ENCODE results near the gene ARID5B.

ARID5B gene

GRCh38 chr10:62081341-62082270 is 180.1 kb downstream of the ARID5B start:
- DNase-seq = no peak

GRCh38 chr10:62082271-62082656 is 180.8 kb downstream of the ARID5B start:
- DNase-seq = no peak

GRCh38 chr10:62082729-62083411 is 181.4 kb downstream of the ARID5B start:
- DNase-seq = no peak

GRCh38 chr10:62083412-62084267 is 182.1 kb downstream of the ARID5B start:
- no peak for DNase-seq

- DNase-seq = no peak
These were observed 183.0 kb downstream of the ARID5B start for GRCh38 chr10:62084451-62084850.

- no peak for DNase-seq
These were observed 183.9 kb downstream of the ARID5B start for GRCh38 chr10:62085404-62085803.

GRCh38 chr10:62085821-62086220 is 184.3 kb downstream of the ARID5B start:
- no peak for DNase-seq

GRCh38 chr10:62087329-62087728 is 185.8 kb downstream of the ARID5B start:
- no peak for DNase-seq

GRCh38 chr10:62088786-62089185 is 187.3 kb downstream of the ARID5B start:
- DNase-seq = no peak

GRCh38 chr10:62092301-62093030 is 191.0 kb downstream of the ARID5B start:
- no peak for DNase-seq

- no peak for DNase-seq
These were observed 192.4 kb downstream of the ARID5B start for GRCh38 chr10:62093863-62094291.

- no peak for DNase-seq
These were observed 194.0 kb downstream of the ARID5B start for GRCh38 chr10:62095181-62096122.

- DNase-seq = no peak
These were observed 194.9 kb downstream of the ARID5B start for GRCh38 chr10:62096256-62096933.

- DNase-seq = no peak
These were observed 197.0 kb downstream of the ARID5B start for GRCh38 chr10:62098278-62099121.

GRCh38 chr10:62099299-62099698 is 197.8 kb downstream of the ARID5B start:
- no peak for DNase-seq

- DNase-seq = no peak
These were observed 202.4 kb downstream of the ARID5B start for GRCh38 chr10:62103857-62104256.

GRCh38 chr10:62106929-62107519 is 205.5 kb downstream of the ARID5B start:
- no peak for DNase-seq

- DNase-seq = no peak
These were observed 207.5 kb downstream of the ARID5B start for GRCh38 chr10:62108759-62109586.

Measured in SHP77 treated with DMSO at 0.1 percent for 48 hours (cell line).